ENCODE measurements around the gene ANKRD40. TPM values are rescaled to one million over a fixed set of nuclear protein-coding genes. Genes with fewer than 3 reads are reported as not detected.

The ANKRD40 gene
- total RNA-seq, 3 donors from 2014 or later: 26.8 to 86.0 (median 29.6) TPM

- Histone ChIP-seq H3K4me3 (peak overlapping the region; percentile 54), H3K36me3 (ENCODE audit: low read depth) (no peaks in the 10 kb centered on the region), H3K9me3 (no peaks in the 10 kb centered on the region), H3K4me1 (ENCODE audit: low read depth) (peaks cover 27% of the 10 kb centered on the region)
- ATAC-seq (peak; percentile 17), DNase-seq (no peak)
- intact Hi-C loops (cut with DNase I, micrococcal nuclease): loop anchor here in 1 of 2 donors (10.0 kb wide), 1 partner anchor 164 kb away; the partner anchor contains the start of gene SPATA20
- TF ChIP-seq, protein P1, sequence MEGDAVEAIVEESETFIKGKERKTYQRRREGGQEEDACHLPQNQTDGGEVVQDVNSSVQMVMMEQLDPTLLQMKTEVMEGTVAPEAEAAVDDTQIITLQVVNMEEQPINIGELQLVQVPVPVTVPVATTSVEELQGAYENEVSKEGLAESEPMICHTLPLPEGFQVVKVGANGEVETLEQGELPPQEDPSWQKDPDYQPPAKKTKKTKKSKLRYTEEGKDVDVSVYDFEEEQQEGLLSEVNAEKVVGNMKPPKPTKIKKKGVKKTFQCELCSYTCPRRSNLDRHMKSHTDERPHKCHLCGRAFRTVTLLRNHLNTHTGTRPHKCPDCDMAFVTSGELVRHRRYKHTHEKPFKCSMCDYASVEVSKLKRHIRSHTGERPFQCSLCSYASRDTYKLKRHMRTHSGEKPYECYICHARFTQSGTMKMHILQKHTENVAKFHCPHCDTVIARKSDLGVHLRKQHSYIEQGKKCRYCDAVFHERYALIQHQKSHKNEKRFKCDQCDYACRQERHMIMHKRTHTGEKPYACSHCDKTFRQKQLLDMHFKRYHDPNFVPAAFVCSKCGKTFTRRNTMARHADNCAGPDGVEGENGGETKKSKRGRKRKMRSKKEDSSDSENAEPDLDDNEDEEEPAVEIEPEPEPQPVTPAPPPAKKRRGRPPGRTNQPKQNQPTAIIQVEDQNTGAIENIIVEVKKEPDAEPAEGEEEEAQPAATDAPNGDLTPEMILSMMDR (IDR thresholded peaks at IDR 0.05): no peak
These were observed 611 bp upstream of the ANKRD40 start for GRCh38 chr17:50708050-50709000.

GRCh38 chr17:50703162-50703561 is 4.6 kb downstream of the ANKRD40 start:
- no peak for DNase-seq
- H3K4me1 ChIP-seq (ENCODE audit: low read depth): peaks cover 14% of the 10 kb centered on the region
- no peaks in the 10 kb centered on the region for H3K9me3 ChIP-seq
- TF ChIP-seq, protein P1 (IDR thresholded peaks at IDR 0.05): no peak
- no peak overlapping the region for H3K4me3 ChIP-seq
- peaks cover 8% of the 10 kb centered on the region for H3K36me3 ChIP-seq (ENCODE audit: low read depth)
- ATAC-seq: no peak
- intact Hi-C loops (cut with DNase I, micrococcal nuclease): loop anchor here in 1 of 2 donors (10.0 kb wide), 1 partner anchor 158 kb away; the partner anchor contains the start of gene SPATA20

DNA sequence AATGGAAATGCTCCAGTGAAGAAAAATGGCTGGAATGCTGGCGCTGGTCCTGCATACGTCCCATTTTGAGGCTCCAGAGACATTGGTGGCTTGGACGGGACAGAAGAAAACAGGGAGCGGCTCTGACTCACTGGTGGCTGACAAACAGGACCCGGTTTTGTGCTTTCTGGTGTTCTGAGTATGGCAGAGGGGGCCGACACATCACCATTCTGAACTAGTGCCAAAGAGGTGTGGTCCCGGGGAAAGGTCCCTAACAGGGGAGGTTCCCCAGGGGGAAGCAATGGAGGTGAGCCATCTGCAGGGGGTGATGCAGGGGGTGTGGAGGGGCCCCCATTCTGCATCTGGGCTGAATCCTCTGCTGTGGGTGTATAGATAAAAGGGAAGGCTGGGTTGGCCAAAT is 8.3 kb downstream of the ANKRD40 start:
- intact Hi-C loops (cut with DNase I, micrococcal nuclease): no loop called here
- Histone ChIP-seq H3K4me3 (no peak overlapping the region), H3K4me1 (ENCODE audit: low read depth) (peaks cover 21% of the 10 kb centered on the region), H3K36me3 (ENCODE audit: low read depth) (peaks cover 15% of the 10 kb centered on the region), H3K9me3 (no peaks in the 10 kb centered on the region)
- DNase-seq: no peak
- TF ChIP-seq, protein P1 (IDR thresholded peaks at IDR 0.05): no peak
- no peak for ATAC-seq

- TF ChIP-seq, protein P1 (IDR thresholded peaks at IDR 0.05): no peak
- intact Hi-C loops (cut with DNase I, micrococcal nuclease): no loop called here
- ATAC-seq (no peak), DNase-seq (no peak)
- peaks cover 15% of the 10 kb centered on the region for H3K36me3 ChIP-seq (ENCODE audit: low read depth)
- H3K4me3 ChIP-seq: no peak overlapping the region
- peaks cover 24% of the 10 kb centered on the region for H3K4me1 ChIP-seq (ENCODE audit: low read depth)
- no peaks in the 10 kb centered on the region for H3K9me3 ChIP-seq
These were observed 9.9 kb downstream of the ANKRD40 start for GRCh38 chr17:50697663-50698272.

- H3K4me3 ChIP-seq: no peak overlapping the region
- H3K4me1 ChIP-seq (ENCODE audit: low read depth): peaks cover 29% of the 10 kb centered on the region
- H3K9me3 ChIP-seq: no peaks in the 10 kb centered on the region
- H3K36me3 ChIP-seq (ENCODE audit: low read depth): peaks cover 15% of the 10 kb centered on the region
- intact Hi-C loops (cut with DNase I, micrococcal nuclease): no loop called here
- ATAC-seq (no peak), DNase-seq (no peak)
- TF ChIP-seq, protein P1 (IDR thresholded peaks at IDR 0.05): no peak
These were observed 10.7 kb downstream of the ANKRD40 start for GRCh38 chr17:50697062-50697461.
